A204.1 (cell line): ENCODE data around the gene DENND6A.
"Not testable (repeated sequence)": the region's sequence is repeated elsewhere in the genome, so short reads cannot be mapped to it uniquely, and the experiment has no call there.

Experiments used
- FAIRE-seq: peaks from 2 replicates; lab custom pipeline; 2012; peaks lifted over from hg19 to GRCh38; lab: Jason Lieb, UNC

The DENND6A gene, protein sequence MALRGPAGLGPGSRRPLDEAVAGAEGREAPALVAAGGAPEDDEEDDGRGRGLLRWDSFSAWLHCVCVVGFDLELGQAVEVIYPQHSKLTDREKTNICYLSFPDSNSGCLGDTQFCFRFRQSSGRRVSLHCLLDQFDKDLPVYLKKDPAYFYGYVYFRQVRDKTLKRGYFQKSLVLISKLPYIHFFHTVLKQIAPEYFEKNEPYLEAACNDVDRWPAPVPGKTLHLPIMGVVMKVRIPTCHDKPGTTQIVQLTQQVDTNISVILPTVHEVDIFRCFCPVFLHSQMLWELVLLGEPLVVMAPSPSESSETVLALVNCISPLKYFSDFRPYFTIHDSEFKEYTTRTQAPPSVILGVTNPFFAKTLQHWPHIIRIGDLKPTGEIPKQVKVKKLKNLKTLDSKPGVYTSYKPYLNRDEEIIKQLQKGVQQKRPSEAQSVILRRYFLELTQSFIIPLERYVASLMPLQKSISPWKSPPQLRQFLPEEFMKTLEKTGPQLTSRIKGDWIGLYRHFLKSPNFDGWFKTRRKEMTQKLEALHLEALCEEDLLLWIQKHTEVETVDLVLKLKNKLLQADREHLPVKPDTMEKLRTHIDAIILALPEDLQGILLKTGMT

DNA sequence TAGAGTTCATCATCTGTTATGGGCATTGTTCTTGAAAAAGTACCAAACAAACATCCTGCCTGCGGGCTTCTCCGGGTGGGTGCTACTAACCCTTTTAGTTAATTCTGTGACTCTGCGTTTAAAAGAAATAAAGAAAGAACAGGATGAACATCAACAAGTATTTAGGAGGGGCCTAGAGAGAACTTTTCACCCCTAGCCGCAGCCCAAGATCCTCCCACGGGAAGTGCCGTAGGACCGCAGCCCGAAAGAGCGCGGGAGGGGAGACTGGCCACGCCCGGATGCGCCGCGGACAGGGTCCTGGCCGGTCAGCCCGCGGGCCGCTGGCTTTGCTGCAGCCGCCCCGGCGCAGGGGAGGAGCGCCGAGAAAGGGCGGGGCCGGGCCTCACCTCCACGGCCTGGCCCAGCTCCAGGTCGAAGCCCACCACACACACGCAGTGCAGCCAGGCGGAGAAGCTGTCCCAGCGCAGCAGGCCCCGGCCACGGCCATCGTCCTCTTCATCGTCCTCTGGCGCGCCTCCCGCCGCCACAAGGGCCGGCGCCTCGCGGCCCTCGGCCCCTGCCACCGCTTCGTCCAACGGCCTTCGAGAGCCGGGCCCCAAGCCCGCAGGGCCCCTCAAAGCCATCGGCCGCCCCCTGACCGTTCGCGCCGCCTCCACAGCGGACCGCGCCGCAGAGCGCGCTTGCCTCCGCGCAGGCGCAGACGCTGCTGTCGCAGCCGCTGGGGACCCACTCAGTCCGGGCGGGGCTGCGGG, at the start of gene DENND6A:
TSS of gene DENND6A (minus strand) at position 682 of the 752 bp plus-strand sequence. CDS start at position 623, 59 bp downstream.
- no peak for FAIRE-seq

DNA sequence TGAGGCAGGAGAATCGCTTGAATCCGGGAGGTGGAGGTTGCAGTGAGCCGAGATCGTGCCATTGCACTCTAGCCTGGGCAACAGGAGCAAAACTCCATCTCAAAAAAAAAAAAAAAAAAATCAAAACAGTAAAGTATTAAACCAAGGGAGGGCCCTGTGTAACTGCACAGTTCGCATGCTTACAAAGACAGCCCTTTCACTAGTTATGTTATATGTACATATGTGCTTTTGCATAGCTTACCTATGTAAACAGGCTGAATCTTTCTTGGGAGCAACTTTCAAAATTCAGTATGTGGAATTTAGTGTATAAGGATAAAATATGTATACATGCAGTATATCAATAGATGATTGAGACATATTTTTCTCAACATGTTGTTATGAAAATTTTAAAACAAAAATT, 47.1 kb upstream of the DENND6A start:
- no peak for FAIRE-seq

DNA sequence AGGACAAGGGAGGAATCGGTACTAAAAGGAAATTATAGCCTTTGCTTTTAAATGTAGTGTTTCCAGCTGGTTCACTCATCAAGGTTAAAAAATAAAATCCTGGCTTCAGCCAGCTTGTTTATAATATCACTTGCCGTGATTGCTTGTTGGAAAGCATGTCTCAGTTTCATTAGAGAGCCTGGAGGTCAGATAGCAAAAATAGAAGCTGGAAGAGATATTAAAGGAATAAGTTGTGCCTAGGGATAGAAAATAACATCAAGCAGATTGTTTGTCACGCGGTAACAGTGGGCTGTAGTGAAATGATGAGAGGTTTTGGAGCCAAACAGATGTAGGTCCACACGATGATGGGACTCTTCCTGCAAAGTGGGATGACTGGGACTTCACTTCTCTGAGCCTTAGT, 45.5 kb upstream of the DENND6A start:
- no peak for FAIRE-seq

DNA sequence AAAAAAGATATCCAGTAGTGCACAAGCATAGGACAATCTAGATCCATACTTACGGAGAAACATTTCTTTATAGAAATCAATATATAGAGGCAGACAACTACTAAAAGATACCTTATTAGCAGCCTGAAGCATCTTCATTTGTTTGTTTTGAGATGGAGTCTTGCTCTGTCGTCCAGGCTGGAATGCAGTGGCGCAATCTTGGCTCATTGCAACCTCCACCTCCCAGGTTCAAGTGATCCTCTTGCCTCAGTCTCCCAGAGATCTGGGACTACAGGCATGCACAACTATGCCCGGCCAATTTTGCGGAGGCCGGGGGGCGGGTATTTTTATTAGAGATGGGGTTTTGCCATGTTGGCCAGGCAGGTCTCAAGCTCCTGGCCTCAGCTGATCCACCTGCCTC, 45.0 kb upstream of the DENND6A start:
- no peak for FAIRE-seq

DNA sequence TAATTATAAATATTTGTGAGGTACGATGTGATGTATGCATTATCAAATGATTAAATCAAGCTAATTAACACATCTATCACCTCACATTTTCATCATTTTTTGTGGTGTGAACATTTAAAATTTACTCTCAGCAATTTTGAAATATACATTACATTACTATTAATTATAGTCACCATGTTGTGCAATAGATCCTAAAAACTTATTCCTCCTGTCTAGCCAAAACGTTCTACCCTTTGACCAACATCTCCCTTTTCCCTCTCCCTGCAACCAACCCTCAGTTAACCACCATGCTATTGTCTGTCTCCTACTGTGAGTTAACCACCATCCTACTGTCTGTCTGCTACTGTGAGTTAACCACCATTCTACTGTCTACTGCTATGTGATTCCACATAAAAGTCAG, 42.5 kb upstream of the DENND6A start:
- no peak for FAIRE-seq

DNA sequence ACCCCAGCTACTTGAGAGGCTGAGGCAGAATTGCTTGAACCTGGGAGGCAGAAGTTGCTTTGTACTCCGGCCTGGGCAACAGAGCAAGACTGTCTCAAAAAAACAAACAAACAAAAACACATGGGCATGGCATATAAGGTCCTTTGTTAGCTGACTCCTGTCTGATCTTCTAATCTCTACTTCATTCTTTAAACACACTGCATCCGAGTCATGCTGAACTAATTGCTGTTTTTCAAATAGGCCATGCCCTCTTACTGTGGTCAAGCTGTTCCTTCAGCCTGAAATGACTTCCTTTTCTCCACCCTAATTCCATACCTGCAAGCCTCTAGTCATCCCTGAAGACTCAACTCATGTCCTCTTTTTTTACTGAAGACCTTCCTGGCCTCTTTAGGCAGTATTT, 40.9 kb upstream of the DENND6A start:
- no peak for FAIRE-seq

DNA sequence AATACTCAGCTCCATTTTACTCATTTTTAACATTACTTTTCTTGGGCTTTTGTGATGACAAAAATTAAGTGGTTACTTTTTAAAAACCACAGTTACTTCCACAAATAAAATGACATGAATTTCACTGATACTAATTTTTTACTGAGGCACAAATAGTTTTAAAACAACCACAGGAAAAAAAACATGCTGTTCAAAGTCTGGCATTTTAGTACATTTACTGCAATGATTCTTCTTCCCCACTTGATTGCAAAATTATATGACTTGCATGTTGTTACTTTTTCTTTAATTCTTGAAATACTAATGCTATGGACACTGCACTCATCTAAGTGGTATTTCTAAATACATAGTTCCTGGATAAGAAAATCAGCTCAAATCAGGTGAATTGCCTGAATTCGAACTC, 38.4 kb upstream of the DENND6A start:
- FAIRE-seq = no peak

DNA sequence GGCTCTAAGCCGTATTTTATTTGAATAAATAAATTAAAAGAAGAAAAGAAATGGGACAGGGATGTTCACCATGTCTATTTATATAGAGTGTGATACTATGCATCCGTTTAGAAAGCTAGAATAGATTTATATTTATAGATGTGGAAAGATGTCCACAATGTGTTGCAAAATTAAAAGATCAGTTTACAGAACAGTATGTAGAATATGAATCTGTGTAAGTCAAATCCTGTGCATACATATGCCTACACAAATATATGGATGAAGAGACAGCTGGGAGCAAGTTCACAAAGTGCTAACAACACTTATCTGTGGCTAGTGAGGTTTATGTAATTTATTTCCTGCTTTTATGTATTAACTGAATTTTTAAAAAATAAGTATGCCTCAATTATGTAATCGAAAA, 37.8 kb upstream of the DENND6A start:
- no peak for FAIRE-seq

DNA sequence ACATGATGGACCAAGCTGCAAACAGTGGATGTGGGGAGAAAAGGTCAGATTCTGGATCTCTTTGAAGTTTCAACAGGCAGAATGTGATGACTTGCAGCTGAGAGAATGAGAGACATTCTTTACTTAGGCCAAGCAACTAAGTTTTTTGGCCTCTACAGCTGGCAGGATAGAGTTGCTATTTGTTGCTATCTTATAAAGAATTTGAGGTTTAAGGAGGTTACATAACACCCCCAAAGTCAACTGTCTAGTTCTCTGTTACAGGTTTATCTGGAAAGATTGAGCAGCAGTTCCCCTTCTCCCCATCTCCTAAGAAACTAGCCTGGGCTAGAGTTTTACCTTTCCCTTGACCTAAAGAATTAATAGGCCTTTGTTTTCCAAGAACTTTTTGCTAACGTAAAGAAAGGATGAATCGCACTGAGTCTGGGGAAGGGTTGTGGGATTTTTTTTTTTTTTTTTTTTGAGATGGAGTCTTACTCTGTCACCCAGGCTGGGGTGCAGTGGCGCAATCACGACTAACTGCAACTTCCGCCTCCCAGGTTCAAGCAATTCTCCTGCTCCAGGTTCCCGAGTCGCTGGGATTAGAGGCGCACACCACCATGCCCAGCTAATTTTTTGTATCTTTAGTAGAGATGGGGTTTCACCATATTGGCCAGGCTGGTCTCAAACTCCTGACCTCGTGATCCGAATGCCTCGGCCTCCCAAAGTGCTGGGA, 36.6 kb upstream of the DENND6A start:
- FAIRE-seq = no peak

DNA sequence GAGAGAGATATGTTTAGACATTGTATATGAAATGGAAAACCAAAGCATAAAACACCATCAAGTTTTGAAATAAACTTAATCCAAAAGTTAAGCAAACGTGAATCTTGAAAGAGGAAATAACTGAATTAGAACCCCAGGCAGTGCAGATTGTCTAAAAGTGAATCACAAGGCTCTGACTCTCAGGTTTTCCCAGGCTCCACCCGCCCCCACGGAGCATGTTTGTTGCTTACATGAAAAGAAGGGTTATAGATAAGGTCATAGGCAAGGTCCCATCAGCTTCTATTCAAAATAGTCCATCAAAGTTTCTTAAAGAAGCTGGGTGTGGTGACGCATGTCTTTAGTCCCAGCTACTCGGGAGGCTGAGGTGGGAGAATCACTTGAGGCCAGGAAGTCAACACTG, 34.2 kb upstream of the DENND6A start:
- FAIRE-seq = no peak

DNA sequence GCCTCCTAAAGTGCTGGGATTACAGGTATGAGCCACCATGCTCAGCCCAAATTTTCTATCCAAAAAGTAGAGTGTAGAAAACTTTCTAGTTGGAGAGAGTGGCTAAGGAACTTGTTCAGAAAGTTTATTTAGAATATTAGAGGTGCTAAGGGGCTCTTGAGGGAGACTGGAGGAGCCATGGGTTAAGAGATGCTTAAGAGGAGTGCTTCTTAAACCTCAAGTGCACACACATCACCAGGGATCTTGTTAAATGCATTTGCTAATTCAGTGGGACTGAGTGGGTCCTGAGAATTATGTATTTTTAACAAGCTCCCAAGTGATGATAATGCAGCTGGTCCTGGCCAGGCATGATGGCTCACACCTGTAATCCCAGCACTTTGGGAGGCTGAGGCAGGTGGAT, 33.5 kb upstream of the DENND6A start:
- no peak for FAIRE-seq

DNA sequence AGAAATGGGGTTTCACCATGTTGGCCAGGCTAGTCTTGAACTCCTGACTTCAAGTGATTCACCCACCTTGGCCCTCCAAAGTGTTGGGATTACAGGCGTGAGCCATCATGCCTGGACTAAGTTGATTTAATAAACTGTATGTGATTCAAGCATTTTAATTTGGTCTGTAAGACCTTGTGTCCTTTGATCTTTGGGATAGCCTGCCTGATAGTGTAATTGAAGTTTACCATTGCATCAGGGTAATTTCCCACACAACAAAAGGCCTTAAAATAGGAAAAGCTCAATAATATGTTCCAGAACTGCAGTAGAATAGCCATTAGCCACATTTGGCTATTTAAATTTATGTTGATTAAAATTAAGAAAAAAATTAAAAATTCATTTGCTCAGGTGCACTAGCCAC, 25.2 kb upstream of the DENND6A start:
- no peak for FAIRE-seq

DNA sequence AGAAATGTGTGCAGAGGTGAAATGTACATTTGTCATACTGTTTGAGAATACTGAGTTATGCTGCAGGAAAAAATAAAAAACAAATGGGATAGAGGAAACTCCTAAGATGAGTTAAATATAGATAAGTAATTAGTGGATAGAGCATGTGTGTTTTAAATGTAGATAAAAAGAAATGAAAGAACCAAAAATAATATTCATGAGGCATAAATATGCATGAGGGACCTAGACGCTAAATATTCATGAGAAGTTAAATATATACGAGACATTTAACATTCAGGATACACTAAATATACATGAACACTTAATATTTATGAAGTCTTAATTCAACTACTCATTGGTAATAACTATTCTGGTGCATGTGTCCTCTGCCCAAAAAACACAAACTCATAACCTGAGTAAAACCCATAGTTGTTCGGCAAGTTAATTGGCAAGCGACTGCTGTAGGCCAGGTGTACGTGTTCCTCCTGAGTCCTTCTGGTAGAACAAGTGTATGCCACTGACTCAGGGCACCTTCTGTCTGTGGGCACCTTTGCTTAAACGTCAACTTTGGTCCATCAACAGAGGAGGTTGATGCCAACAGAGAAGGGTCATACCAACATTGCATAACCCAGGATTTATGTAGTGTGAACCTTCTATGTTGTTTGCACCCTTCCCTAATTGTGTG, 24.5 kb upstream of the DENND6A start:
- FAIRE-seq = no peak

DNA sequence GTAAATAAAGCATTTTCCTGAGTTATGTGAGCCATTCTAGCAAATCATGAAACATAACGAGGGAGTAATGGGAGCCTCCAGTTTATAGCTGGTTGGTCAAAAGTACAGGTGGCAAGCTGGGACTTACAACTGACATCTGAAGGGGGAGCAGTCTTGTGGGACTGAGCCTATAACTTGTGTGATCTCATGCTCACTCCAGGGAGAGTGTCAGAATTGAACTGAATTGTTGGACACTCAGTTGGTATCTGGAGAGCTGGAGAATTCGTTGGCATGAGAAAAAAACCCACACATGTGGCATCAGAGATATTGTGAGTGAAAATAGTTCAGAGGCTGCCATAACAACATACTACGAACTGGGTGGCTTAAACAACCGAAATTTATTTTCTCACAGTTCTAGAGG, 22.8 kb upstream of the DENND6A start:
- no peak for FAIRE-seq

DNA sequence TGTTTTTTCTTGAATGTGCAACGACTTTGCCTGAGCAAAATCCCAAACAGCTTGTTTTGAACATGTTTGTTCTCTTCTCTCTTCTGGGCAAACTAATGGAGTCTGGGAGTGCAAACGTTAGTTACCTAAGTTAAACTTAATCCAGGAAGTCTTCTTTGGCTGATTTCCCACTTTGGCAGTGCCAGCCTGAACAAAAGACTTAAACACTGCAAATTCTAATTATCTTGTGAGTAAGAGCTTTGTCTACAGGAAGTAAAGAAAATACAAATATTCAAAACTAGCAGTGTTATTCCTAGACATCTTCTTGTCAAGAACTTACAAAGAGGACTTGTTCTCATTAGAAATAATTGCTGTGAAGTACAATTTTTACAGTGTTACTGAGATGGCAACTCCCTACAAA, 16.7 kb upstream of the DENND6A start:
- no peak for FAIRE-seq

DNA sequence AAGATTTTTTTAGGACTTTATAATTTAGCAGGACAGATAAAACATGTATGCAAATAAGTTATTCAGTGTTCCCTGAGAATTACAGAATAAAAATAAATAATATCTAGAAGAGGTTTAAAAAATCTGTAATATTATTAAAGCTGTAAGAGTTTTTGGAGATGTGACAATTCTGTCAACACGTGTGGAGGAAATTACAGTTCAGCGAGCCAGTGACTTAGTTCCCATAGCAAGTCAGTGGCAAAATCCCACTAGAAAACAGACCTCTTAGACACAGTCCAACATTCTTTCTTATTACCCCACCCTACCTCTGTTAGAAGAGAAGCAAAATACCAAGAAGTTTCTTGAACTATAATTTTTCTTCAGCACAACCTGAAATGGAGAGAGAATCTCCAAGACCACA, 16.2 kb upstream of the DENND6A start:
- FAIRE-seq = no peak

DNA sequence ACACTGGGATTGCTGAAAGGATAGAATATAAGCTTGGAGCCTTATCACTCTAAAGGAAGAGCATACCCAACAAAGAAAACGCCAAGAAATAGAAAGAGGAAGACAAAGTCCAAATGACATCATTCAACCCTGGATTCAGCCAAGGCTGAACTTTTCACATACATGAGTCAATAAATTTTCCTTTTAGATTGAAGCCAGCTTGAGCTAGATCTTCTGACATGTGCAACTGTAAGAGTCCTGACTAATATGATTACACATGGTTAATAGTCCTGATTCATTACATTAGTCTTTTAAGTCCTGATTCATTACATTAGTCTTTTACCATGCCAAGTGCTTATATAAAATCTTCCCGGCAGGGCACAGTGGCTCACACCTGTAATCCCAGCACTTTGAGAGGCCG, 13.6 kb upstream of the DENND6A start:
- no peak for FAIRE-seq

DNA sequence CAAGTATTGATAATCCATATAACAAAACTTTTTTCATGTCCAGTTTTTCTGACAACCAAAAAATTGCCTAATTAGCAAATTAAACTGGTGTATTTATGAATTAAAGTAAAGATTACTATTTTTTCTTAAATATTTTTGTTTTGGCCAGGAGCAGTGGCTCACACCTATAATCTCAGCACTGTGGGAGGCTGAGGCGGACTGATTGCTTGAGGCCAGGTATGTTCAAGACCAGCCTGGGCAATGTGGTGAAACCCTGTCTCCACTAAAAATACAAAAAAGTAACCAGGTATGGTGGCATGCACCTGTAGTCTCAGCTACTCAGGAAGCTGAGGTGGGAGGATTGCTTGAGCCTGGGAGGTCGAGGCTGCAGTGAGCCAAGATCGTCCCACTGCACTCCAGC, 12.5 kb upstream of the DENND6A start:
- not testable (repeated sequence) for FAIRE-seq

DNA sequence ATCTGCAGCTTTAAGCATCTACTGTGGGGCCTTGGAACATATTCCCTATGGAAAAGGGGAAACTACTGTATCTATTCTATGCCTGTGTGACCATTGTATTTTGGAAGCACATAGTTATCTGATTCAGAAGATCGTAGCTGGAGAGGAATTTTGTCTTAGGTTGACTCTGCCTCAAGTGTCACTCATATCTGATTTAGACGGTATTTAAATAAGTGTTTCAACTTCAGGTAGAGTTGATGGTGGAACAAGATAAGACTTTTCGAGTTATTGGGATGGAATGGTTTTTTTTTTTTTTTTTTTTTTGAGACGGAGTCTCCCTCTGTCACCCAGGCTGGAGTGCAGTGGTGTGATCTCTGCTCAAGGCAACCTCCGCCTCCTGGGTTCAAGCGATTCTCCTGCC, 8.9 kb upstream of the DENND6A start:
- FAIRE-seq = no peak

DNA sequence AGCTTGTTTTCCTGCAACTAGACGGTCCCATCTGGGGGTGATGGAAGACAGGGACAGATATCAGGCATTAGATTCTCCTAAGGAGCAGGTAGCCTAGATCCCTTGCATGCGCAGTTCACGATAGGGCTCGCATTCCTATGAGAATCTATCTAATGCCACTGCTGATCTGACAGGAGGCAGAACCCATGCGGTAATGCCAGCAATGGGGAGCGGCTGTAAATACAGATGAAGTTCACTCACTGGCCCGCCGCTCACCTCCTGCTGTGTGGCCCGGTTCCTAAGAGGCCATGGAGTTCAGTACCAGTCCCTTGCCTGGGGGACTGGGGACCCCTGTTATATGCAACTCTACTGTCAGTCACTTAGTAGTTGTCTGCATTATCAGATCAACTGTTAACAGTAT, 7.9 kb upstream of the DENND6A start:
- no peak for FAIRE-seq

DNA sequence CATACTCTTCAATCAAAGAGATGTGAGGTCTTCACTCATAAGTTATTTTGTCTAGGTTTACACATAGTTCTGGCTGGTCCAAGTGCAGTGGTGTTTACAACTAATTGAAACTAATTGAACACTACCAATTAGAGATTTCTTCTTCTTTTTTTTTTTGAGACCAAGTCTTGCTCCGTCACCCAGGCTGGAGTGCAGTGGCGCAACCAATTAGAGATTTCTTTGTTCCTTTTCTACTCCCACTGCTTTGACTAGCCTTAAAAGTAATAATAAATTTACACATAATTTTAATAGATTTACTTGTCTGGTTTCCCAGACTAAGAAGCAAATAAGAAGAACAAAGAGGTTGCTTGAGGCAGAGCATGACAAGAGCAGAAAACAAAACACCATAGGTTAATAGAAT, 6.7 kb upstream of the DENND6A start:
- FAIRE-seq = no peak

DNA sequence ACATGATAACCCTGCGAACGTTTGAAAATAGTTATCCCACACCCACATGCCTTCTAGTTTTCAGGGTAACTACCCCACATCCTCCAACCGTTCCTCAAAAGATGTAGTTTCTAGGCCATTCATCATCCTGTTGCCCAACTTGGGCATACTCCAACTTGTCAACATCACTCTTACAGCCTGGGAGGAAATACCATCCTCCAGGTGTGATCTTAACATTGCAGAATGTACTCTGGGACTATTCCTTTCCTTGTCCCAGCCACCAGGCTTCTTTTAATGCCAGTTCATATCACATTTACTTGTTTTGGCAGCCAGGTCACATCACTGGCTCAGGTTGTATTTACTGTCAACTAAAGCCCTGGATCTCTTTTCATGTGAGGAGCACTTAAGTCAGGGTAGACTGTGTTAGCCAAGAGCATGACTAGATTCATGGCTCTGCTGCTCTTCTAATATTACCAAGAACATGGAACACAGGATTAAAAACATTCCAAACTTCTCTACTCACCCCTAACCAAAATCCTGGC, 4.0 kb upstream of the DENND6A start:
- no peak for FAIRE-seq
